Epithelial cell of proximal tubule (primary cell): ENCODE data around the gene PSMB5. TPM values are rescaled to one million over a fixed set of nuclear protein-coding genes. Genes with fewer than 3 reads are reported as not detected.

ENCODE experiments used
- DNase-seq: peaks from one replicate; pipeline ENCODE4 v3.0.0-alpha.2; 2011; ENCODE audit warnings: low read depth
- H3K4me3 ChIP-seq: 2 replicates; pipeline ENCODE4 v1.5.1; 2011; ENCODE audit warnings: low read depth, mild to moderate bottlenecking, low read length
- CTCF ChIP-seq: conservative IDR thresholded peaks from 2 replicates; pipeline ENCODE4 v1.5.1; 2012; ENCODE audit warnings: low read depth, mild to moderate bottlenecking, low read length
- total RNA-seq: library from RNA; depleted of rRNA; stranded (reverse); fragments of >200 nt; gene quantifications from 2 replicates; pipeline ENCODE4 v1.2.3, GENCODE V29; 2015

The PSMB5 gene
- total RNA-seq: 388 and 413 TPM in 2 replicates

GRCh38 chr14:23034498-23035302 lies at the start of gene PSMB5:
PSMB5 (minus strand) TSS chr14:23034900; CDS start chr14:23034881, 19 bp downstream.
- no peak for TF ChIP-seq CTCF
- H3K4me3 ChIP-seq: peak within 1 kb of the TSS; percentile 88
- DNase-seq: peak; percentile 93

- no peak overlapping the region for H3K4me3 ChIP-seq
- no peak for TF ChIP-seq CTCF
- DNase-seq: no peak
Observed at GRCh38 chr14:23080474-23080873, 45.8 kb upstream of the PSMB5 start.

GRCh38 chr14:23079716-23080115 lies 45.0 kb upstream of the PSMB5 start:
- no peak overlapping the region for H3K4me3 ChIP-seq
- no peak for TF ChIP-seq CTCF
- DNase-seq: no peak

GRCh38 chr14:23078692-23079116 lies 44.0 kb upstream of the PSMB5 start:
- TF ChIP-seq CTCF: peak; percentile 2
- DNase-seq: peak; percentile 93
- H3K4me3 ChIP-seq: no peak overlapping the region

- no peak for TF ChIP-seq CTCF
- no peak for DNase-seq
- no peak overlapping the region for H3K4me3 ChIP-seq
Observed at GRCh38 chr14:23077962-23078361, 43.3 kb upstream of the PSMB5 start.

- TF ChIP-seq CTCF: peak; percentile 74
- no peak for DNase-seq
- H3K4me3 ChIP-seq: no peak overlapping the region
Observed at GRCh38 chr14:23076785-23077408, 42.2 kb upstream of the PSMB5 start.
